Fibroblast of the aortic adventitia (primary cell): ENCODE data around the gene CEP44. TPM values are rescaled to one million over a fixed set of nuclear protein-coding genes. Genes with fewer than 3 reads are reported as not detected.
"Not testable (repeated sequence)": the region's sequence is repeated elsewhere in the genome, so short reads cannot be mapped to it uniquely, and the experiment has no call there.

ENCODE experiments used
- DNase-seq: peaks from one replicate; pipeline ENCODE4 v3.0.0-alpha.2; 2010; ENCODE audit warnings: low read depth
- H3K4me3 ChIP-seq: 2 replicates; pipeline ENCODE4 v1.5.1; 2011; ENCODE audit warnings: low read depth, mild to moderate bottlenecking, control low read depth, low read length, moderate library complexity
- CTCF ChIP-seq: IDR thresholded peaks from 2 replicates; pipeline ENCODE4 v1.5.1; 2011; ENCODE audit warnings: mild to moderate bottlenecking, low read length, control low read depth, inconsistent platforms; ENCODE audit not compliant: insufficient read depth
- total RNA-seq: library from RNA; depleted of rRNA; stranded (reverse); fragments of >200 nt; gene quantifications from 2 replicates; pipeline ENCODE4 v1.2.3, GENCODE V29; 2012; ENCODE audit warnings: low replicate concordance

The CEP44 gene
- total RNA-seq, 1 donor = 22.7 TPM

- H3K4me3 ChIP-seq = no peak overlapping the region
- TF ChIP-seq CTCF = no peak
- no peak for DNase-seq
These were observed 31.3 kb upstream of the CEP44 start for GRCh38 chr4:174252412-174252811.

GRCh38 chr4:174254613-174255012 is 29.1 kb upstream of the CEP44 start:
- no peak for DNase-seq
- TF ChIP-seq CTCF = no peak
- no peak overlapping the region for H3K4me3 ChIP-seq

- no peak for DNase-seq
- no peak for TF ChIP-seq CTCF
- H3K4me3 ChIP-seq = no peak overlapping the region
These were observed 28.3 kb upstream of the CEP44 start for GRCh38 chr4:174255374-174255773.

- peak; percentile 78 for DNase-seq
These were observed 27.9 kb upstream of the CEP44 start for GRCh38 chr4:174255786-174256185.

GRCh38 chr4:174256277-174256713 is 27.4 kb upstream of the CEP44 start:
- H3K4me3 ChIP-seq = no peak overlapping the region
- no peak for TF ChIP-seq CTCF
- DNase-seq = peak; percentile 84

More at GRCh38 chr4:174255786-174256185, 27.9 kb upstream of the CEP44 start:
- H3K4me3 ChIP-seq = no peak overlapping the region
- no peak for TF ChIP-seq CTCF

GRCh38 chr4:174259580-174259979 is 24.1 kb upstream of the CEP44 start:
- no peak overlapping the region for H3K4me3 ChIP-seq
- DNase-seq = peak; percentile 7
- no peak for TF ChIP-seq CTCF

GRCh38 chr4:174260099-174260498 is 23.6 kb upstream of the CEP44 start:
- peak; percentile 94 for DNase-seq
- H3K4me3 ChIP-seq = no peak overlapping the region
- no peak for TF ChIP-seq CTCF

- DNase-seq, H3K4me3 ChIP-seq: not testable (repeated sequence)
These were observed 22.3 kb upstream of the CEP44 start for GRCh38 chr4:174261432-174261831.
